Measurements from ENCODE around the gene SASH3.

DNA sequence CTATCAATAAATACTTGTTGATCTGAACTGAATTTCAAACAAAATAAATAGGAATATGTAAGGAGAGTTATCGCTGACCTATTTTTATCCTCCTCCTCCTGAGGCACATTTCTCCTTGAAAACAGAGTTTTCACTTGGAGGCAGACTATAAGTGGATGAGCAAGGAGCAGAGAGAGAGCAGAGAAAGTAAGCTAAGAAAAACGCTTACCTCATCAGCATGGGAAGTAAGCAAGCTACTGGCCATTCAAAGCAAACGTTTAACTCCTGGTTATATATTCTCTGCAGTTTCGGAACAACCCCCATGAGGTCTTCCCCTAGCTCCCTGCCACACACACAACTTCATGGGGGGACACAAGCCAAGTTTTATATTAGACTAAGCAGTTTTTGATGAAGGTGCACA, 50.7 kb downstream of the SASH3 start:
- TF ChIP-seq, protein P1, sequence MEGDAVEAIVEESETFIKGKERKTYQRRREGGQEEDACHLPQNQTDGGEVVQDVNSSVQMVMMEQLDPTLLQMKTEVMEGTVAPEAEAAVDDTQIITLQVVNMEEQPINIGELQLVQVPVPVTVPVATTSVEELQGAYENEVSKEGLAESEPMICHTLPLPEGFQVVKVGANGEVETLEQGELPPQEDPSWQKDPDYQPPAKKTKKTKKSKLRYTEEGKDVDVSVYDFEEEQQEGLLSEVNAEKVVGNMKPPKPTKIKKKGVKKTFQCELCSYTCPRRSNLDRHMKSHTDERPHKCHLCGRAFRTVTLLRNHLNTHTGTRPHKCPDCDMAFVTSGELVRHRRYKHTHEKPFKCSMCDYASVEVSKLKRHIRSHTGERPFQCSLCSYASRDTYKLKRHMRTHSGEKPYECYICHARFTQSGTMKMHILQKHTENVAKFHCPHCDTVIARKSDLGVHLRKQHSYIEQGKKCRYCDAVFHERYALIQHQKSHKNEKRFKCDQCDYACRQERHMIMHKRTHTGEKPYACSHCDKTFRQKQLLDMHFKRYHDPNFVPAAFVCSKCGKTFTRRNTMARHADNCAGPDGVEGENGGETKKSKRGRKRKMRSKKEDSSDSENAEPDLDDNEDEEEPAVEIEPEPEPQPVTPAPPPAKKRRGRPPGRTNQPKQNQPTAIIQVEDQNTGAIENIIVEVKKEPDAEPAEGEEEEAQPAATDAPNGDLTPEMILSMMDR (IDR thresholded peaks at IDR 0.05; ENCODE audit: borderline replicate concordance, extremely low read depth, low read length, poor library complexity, severe bottlenecking) = no peak
- no peak for TF ChIP-seq EZH2 (IDR thresholded peaks at IDR 0.05; ENCODE audit: borderline replicate concordance, low read depth, low read length, severe bottlenecking)

All from DND-41 (cell line).